Measurements from ENCODE around the gene CBARP.

CBARP gene

GRCh38 chr19:1199531-1199930 is 38.3 kb downstream of the CBARP start:
- no peak for TF ChIP-seq CTCF (IDR thresholded peaks at IDR 0.05; ENCODE audit: low read depth, low read length)
- DNase-seq (ENCODE audit: extremely low read depth, low read depth): no peak

GRCh38 chr19:1189419-1189818 is 48.4 kb downstream of the CBARP start:
- TF ChIP-seq CTCF (IDR thresholded peaks at IDR 0.05; ENCODE audit: low read depth, low read length): no peak
- DNase-seq (ENCODE audit: extremely low read depth, low read depth): no peak

- DNase-seq (ENCODE audit: extremely low read depth, low read depth): no peak
- no peak for TF ChIP-seq CTCF (IDR thresholded peaks at IDR 0.05; ENCODE audit: low read depth, low read length)
These were observed 54.1 kb downstream of the CBARP start for GRCh38 chr19:1183543-1184172.

- no peak for DNase-seq (ENCODE audit: extremely low read depth, low read depth)
These were observed 55.1 kb downstream of the CBARP start for GRCh38 chr19:1182727-1183126.

GRCh38 chr19:1182068-1182467 is 55.7 kb downstream of the CBARP start:
- TF ChIP-seq CTCF (IDR thresholded peaks at IDR 0.05; ENCODE audit: low read depth, low read length): no peak
- no peak for DNase-seq (ENCODE audit: extremely low read depth, low read depth)

More at GRCh38 chr19:1182727-1183126, 55.1 kb downstream of the CBARP start:
- TF ChIP-seq CTCF (IDR thresholded peaks at IDR 0.05; ENCODE audit: low read depth, low read length): no peak

GRCh38 chr19:1181606-1182005 is 56.2 kb downstream of the CBARP start:
- DNase-seq (ENCODE audit: extremely low read depth, low read depth): no peak
- TF ChIP-seq CTCF (IDR thresholded peaks at IDR 0.05; ENCODE audit: low read depth, low read length): no peak
